IPS-11a (cell line): ENCODE data around the gene REC114.

Experiments used
- H3K4me3 ChIP-seq: one replicate; pipeline ENCODE4 v1.5.1; 2013; ENCODE audit warnings: low read depth, low read length, control low read depth

The REC114 gene

DNA sequence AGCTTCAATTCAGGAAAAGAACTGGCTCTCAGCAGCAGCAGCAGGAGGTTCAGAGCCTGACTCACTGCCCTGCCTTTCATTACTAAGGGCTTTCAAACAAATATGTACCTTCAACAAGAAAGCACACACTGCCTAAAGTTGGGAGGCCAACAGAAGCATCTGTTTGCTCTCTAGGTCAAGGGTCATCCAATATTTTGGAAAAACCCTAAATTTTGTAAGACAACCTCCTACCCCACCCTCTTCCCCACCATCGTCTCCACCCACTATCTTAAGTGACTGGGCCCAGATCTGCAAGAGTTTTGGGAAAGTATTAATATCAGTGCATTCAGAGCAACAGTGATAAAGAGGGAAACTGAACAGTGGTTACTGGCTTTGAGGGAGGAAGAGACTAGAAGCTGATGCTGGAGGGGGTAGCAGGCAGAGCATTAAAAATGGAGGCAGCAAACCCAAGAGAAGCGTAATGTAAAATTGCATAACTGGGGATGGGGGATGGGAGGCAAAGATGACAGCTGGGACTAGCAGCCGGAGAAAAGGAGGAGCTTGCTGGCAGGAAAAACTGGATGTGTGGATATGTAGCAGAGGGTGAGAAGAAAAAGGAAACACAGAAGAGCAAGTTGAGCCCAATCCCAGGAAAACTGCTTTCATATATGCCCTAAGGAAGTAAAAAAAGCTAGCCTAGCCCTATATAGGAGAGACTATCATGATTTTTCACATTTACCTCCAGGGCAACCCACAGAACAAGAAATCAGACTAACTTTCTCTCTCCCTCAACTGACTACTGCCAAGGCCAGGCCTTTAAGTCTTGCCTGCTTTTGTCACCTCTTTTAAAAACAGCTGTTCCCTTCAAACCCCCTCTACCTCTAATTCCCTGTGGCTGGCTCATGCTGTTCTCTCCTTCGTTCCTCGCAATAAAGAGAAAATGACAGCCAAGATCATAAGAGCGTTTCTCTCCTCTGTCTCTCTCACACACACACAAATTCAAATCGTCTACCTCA lies 158.8 kb downstream of the REC114 start:
- H3K4me3 ChIP-seq = no peak overlapping the region

- H3K4me3 ChIP-seq = no peak overlapping the region
These were observed 159.5 kb downstream of the REC114 start for GRCh38 chr15:73602446-73602843.

DNA sequence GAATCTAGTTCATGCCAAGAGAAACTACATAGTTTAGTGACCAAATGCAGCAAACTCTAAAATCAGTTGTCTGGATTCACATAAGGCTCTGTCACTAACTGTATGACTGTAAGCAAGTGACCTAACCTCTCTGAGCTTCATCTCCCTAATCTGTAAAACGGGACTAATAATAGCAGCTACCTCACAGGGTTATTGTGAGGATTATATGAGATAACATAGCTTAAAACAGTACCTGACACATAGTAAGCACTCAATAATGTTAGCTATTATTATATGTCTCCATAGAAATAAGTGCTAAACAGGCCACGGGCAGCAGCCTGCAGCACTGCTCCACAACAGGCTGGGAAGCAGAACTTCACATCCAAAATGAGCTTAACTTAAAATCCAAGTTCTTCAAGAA lies 160.0 kb downstream of the REC114 start:
- H3K4me3 ChIP-seq = no peak overlapping the region

DNA sequence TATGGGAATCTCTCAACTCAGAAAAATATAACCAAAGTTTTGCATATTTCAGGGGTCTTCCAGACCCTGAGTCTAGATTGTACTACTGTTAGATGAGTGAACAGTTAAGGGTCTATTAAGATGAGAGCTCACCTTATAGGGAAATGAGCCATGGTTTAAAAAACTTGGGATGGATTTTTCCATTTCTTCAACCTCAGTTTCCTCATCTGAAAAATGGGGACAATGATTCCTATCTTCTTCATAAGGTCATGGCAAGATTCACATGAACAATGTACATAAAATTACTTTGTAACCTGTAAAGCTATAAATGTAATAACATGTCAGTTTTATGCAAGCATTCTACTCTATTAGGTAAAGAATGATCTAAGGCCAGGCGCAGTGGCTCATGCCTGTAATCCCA lies 161.5 kb downstream of the REC114 start:
- no peak overlapping the region for H3K4me3 ChIP-seq

- H3K4me3 ChIP-seq = no peak overlapping the region
These were observed 162.9 kb downstream of the REC114 start for GRCh38 chr15:73605759-73606436.

GRCh38 chr15:73607405-73607804 lies 164.4 kb downstream of the REC114 start:
- no peak overlapping the region for H3K4me3 ChIP-seq

DNA sequence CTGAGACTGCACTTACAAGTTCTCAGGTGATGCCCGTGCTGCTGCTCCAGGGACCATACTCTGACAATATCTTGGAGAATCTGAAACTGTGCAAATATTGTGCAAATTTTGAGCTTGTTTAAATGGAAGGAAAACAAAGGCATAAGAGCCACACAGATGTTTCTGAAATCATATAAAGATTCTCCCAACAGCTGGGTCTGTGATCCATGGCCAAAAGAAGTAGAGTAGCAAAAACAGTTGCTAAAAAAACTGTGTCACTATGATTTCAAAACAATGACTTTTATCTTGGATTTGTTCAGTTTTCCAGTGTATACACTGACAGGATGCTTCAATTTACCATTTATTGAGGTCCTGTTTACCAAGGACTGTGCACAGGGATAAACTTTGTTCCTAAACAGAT lies 164.9 kb downstream of the REC114 start:
- H3K4me3 ChIP-seq = no peak overlapping the region

DNA sequence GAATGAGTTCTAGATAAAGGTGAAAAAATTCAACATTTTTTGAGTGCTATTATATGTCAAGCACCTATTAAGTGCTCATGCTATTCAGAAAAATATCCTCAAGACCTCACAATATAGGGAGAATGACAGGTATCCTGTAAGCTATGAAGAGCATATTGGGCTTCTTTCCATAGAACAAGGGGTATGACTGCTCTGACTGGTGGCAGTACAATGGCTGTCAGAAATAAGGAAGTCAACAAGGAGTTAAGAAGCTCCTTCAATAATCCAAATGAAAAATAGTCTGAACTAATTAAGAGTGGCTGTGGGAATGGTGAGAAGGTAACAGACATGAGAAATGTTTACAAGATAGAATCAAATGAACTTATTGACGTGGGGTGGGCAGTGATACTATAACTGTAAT lies 165.5 kb downstream of the REC114 start:
- no peak overlapping the region for H3K4me3 ChIP-seq

- no peak overlapping the region for H3K4me3 ChIP-seq
These were observed 166.0 kb downstream of the REC114 start for GRCh38 chr15:73608941-73609340.
